ENCODE measurements around the gene ZNF644. TPM values are rescaled to one million over a fixed set of nuclear protein-coding genes. Genes with fewer than 3 reads are reported as not detected.

The ZNF644 gene
- total RNA-seq, 1 donor from 2014 or later, result 75.2 TPM

DNA sequence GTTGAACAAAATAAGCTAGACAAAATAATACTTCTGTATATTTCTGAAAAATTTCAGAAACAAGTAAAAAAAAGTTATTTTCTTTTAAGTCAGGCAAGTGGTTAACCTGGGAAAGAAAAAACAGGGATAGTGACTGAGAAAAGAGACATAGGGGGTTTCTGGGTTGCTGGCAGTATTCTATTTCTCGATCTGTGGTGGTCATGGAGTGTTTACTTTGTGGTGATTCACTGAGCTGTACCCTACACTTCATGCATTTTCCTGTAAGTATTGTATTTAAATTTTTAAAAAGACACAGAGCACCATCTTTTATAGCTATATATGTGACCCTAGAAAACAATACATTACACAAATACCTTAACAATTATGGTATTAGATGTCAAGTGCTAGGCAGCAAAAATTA, 58.2 kb downstream of the ZNF644 start:
- DNase-seq (ENCODE audit: extremely low spot score, unreplicated experiment), result no peak
- peaks cover 21% of the 10 kb centered on the region for H3K36me3 Mint-ChIP-seq
- no peak overlapping the region for H3K27ac Mint-ChIP-seq
- H3K4me3 Mint-ChIP-seq, result no peak overlapping the region
- TF ChIP-seq, protein P1, sequence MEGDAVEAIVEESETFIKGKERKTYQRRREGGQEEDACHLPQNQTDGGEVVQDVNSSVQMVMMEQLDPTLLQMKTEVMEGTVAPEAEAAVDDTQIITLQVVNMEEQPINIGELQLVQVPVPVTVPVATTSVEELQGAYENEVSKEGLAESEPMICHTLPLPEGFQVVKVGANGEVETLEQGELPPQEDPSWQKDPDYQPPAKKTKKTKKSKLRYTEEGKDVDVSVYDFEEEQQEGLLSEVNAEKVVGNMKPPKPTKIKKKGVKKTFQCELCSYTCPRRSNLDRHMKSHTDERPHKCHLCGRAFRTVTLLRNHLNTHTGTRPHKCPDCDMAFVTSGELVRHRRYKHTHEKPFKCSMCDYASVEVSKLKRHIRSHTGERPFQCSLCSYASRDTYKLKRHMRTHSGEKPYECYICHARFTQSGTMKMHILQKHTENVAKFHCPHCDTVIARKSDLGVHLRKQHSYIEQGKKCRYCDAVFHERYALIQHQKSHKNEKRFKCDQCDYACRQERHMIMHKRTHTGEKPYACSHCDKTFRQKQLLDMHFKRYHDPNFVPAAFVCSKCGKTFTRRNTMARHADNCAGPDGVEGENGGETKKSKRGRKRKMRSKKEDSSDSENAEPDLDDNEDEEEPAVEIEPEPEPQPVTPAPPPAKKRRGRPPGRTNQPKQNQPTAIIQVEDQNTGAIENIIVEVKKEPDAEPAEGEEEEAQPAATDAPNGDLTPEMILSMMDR (conservative IDR thresholded peaks at IDR 0.05), result no peak
- no peaks in the 10 kb centered on the region for H3K27me3 Mint-ChIP-seq
- no peaks in the 10 kb centered on the region for H3K4me1 Mint-ChIP-seq (ENCODE audit: unreplicated experiment)
- no peaks in the 10 kb centered on the region for H3K9me3 Mint-ChIP-seq

DNA sequence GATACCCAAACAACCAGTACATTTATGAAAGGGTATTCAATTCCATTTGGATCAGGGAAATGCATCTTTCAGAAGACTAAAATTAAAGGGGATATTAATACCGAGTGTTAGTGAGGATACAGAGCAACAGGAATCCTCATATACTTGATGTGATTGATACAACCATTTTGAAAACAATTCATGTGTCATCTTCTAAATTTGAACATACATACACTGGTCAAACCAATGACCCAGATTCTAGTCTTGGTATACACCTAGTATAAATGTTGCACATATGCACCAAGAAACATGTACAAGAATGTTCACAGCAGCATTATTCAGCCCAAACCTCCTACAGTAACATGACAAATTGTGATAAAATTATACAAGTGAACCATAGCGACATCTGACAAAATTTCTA, 58.6 kb downstream of the ZNF644 start:
- H3K36me3 Mint-ChIP-seq, result peaks cover 24% of the 10 kb centered on the region
- DNase-seq (ENCODE audit: extremely low spot score, unreplicated experiment), result no peak
- H3K4me1 Mint-ChIP-seq (ENCODE audit: unreplicated experiment), result no peaks in the 10 kb centered on the region
- H3K27me3 Mint-ChIP-seq, result no peaks in the 10 kb centered on the region
- H3K4me3 Mint-ChIP-seq, result no peak overlapping the region
- H3K27ac Mint-ChIP-seq, result no peak overlapping the region
- H3K9me3 Mint-ChIP-seq, result peaks cover 2% of the 10 kb centered on the region
- TF ChIP-seq, protein P1 (conservative IDR thresholded peaks at IDR 0.05), result no peak

DNA sequence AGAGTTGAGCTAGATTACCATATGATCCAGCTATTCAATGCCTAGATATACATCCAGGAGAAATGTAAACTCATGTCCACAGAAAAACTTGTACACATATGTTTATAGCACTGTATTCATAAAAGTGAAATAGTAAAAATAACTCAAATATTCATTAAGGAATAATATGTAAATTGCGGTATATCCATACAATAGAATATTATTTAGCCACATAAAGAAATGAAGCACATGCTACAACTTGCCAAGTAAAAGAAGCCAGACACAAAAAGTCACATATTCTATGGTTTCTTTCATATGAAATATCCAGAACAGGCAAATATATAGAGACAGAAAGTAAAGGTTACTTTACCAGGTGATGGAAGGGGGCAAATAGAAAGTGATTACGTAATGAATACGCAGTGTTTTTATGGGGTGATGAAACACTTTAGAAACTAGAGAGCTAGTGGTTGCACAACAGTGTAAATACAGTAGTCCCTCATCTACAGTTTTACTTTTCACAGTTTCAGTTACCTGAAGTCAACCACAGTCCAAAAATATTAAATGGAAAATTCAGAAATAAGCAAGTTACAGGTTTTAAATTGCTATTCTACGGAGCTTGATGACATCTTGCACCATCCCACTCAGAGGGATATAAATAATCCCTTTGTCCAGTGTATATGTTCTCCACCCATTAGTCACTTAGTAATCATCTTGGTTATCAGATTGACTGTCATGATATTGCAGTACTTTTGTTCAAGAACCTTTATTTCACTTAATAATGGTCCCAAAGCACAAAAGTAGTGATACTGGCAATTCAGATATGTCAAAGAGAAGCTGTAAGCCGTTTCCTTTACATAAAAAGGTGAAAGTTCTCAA, 62.3 kb downstream of the ZNF644 start:
- TF ChIP-seq, protein P1 (conservative IDR thresholded peaks at IDR 0.05), result no peak
- no peak overlapping the region for H3K4me3 Mint-ChIP-seq
- H3K36me3 Mint-ChIP-seq, result peaks cover 46% of the 10 kb centered on the region
- no peak overlapping the region for H3K27ac Mint-ChIP-seq
- no peaks in the 10 kb centered on the region for H3K4me1 Mint-ChIP-seq (ENCODE audit: unreplicated experiment)
- no peak for DNase-seq (ENCODE audit: extremely low spot score, unreplicated experiment)
- H3K27me3 Mint-ChIP-seq, result no peaks in the 10 kb centered on the region
- H3K9me3 Mint-ChIP-seq, result peaks cover 16% of the 10 kb centered on the region

DNA sequence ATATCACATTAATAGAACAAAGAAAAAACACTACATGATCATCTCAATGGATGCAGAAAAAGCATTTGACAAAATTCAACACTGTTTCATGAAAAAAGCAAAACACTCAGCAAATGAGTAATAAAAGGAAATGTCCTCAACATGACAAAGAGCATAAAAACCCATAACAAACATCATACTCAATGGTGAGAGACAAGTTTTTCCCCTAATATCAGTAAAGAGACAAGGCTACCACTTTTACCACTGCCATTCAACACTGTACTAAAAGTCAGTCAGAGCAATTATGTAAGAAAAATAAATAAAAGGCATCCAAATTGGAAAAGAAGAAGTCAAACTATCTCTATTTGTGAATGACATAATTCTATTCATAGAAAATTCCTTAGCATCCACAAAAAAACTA, 64.3 kb downstream of the ZNF644 start:
- Mint-ChIP-seq H3K9me3 (peaks cover 17% of the 10 kb centered on the region), H3K27ac (no peak overlapping the region), H3K36me3 (peaks cover 53% of the 10 kb centered on the region), H3K4me1 (ENCODE audit: unreplicated experiment) (no peaks in the 10 kb centered on the region), H3K4me3 (no peak overlapping the region), H3K27me3 (no peaks in the 10 kb centered on the region)
- TF ChIP-seq, protein P1 (conservative IDR thresholded peaks at IDR 0.05), result no peak
- no peak for DNase-seq (ENCODE audit: extremely low spot score, unreplicated experiment)

DNA sequence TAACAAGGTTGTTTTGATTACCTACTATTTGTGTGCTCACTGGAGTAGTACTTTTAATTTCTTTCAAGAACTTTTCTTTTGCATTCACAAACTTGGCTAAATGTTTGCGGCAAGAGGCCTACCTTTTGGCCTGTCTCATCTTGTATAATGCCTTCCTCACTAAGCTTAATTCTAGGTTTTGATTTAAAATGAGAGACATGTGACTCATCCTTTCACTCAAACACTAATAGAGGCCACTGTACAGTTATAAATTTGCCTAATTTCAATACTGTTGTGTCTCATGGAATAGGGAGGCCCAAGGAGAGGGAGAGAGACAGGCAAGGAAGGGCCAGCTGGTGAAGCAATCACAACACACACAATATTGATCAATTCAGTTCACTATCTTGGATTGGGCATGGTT, 66.1 kb downstream of the ZNF644 start:
- no peak for DNase-seq (ENCODE audit: extremely low spot score, unreplicated experiment)
- no peak overlapping the region for H3K4me3 Mint-ChIP-seq
- peaks cover 55% of the 10 kb centered on the region for H3K36me3 Mint-ChIP-seq
- TF ChIP-seq, protein P1 (conservative IDR thresholded peaks at IDR 0.05), result no peak
- H3K27me3 Mint-ChIP-seq, result no peaks in the 10 kb centered on the region
- peaks cover 3% of the 10 kb centered on the region for H3K4me1 Mint-ChIP-seq (ENCODE audit: unreplicated experiment)
- H3K27ac Mint-ChIP-seq, result no peak overlapping the region
- peaks cover 17% of the 10 kb centered on the region for H3K9me3 Mint-ChIP-seq
